ENCODE results near the gene CFAP61.

DNA sequence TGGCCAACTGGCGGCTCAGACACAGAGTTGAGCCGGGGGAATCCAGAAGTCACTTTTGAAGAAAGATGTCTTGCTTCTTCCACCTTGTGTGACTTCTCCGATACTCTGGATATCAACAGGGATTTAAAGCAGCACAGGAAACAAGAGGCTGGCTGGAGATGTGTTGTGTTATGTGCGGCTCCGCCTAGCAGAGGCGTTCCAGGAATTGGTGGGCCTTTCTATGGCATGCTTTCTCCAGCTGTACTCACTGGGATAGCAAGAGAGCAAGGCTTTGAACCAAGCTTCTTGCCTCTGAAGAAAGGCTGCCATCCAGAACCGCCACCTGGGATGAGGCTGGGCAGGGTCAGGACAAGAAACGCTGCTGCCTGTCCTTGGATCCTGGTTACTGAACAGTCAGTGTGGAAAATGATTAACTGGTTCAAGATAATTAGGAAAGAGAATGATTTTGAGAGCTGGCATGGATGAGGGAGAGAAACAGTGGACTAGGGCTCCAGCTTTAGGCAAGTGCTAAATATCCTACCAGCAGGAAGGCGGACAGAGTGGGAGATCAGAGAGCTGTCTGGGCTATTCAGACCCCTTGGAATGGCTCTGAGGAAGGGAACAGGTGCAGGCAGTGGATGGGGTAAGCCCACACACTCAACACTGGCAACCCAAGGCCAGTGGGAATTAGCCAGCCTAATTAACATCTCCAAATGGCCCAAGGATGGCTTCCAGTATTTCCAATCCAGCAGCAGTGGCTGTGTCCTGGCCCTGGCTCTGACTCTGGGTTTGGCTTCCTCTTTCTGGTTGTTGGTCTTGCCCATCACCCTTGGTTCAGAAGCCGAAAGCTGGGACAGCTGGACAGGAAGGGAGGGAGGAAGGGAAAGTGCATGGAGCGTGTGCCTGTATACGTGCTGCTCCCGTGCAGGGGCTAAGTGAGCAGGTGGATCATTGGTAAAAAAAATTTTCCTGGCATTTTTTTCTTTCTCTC lies 347.5 kb downstream of the CFAP61 start:
- TF ChIP-seq, protein P1, sequence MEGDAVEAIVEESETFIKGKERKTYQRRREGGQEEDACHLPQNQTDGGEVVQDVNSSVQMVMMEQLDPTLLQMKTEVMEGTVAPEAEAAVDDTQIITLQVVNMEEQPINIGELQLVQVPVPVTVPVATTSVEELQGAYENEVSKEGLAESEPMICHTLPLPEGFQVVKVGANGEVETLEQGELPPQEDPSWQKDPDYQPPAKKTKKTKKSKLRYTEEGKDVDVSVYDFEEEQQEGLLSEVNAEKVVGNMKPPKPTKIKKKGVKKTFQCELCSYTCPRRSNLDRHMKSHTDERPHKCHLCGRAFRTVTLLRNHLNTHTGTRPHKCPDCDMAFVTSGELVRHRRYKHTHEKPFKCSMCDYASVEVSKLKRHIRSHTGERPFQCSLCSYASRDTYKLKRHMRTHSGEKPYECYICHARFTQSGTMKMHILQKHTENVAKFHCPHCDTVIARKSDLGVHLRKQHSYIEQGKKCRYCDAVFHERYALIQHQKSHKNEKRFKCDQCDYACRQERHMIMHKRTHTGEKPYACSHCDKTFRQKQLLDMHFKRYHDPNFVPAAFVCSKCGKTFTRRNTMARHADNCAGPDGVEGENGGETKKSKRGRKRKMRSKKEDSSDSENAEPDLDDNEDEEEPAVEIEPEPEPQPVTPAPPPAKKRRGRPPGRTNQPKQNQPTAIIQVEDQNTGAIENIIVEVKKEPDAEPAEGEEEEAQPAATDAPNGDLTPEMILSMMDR (IDR thresholded peaks at IDR 0.05): no peak
- TF ChIP-seq POLR2A (IDR thresholded peaks at IDR 0.05): no peak

Data from adrenal gland (tissue), 5 donors.